GM18499 (cell line): Measurements from ENCODE around the gene MAP3K14.

Source experiments
- ATAC-seq: cut with Tn5 transposase; IDR thresholded peaks from one replicate; pipeline ENCODE4 v1.9.1; 2021; ENCODE audit warnings: moderate number of reproducible peaks; ENCODE audit not compliant: insufficient read depth, unreplicated experiment

Gene MAP3K14

DNA sequence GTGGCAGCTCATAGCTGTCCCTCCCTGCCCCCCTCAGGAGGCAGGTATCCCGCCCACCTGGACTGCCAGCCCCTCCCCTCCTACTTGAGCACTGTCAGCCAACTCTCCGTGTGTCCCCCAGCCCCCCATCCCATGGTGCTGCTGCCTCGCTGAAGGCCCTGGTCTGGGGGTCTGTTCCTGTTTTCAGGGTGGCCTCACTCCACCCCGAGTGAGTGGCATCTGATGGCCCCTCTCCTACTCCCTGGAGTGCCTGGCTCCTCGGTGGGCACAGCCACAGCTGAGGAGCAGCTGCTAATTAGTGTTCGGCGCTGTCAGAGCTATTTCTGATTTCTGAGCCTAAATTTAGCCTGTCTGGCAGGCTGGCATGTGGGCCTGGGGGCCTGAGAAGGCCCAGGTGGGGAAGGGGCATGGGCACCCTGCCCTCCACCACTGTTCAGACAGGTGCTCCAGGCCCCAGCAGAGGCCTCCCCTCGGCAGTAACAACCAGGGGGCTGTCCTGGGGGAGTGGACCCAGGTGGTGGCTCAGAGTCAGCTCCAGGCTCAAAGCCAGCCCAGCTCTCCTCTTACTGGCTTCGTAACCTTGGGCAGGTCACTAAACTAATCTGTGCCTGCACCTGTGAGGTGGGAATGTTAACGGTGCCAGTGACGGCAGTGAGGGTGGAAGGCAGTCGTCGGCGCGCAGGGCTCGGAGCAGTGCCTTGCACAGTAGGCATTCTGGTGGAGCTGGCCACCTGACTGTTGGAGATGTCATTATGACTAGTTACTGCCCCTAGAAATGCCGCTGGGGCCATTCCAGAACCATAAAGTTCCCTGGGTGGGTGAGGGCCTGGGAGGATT, 88.7 kb downstream of the MAP3K14 start:
- ATAC-seq = no peak

GRCh38 chr17:45227101-45227925, 89.5 kb downstream of the MAP3K14 start:
- no peak for ATAC-seq

DNA sequence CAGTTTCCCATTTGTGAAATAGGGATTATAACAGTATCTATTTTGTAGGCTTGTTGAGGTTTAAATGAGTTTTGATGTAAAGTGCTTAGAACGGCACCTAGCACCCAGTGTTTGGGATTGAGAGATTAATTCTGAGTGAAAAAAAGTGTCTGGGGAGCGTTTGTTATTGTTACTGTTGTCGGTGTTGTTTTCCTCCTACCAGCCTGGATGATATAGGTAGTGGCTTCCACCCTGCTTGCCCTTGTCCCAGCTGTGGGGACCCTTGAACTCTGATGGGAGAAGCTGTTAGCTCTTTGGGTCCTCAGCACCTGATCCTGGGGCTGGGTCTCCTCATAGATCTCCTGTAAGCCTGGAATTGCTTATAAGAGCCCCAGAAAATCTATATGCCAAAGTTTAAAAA, 90.2 kb downstream of the MAP3K14 start:
- ATAC-seq = no peak

- ATAC-seq = no peak
These were observed 90.8 kb downstream of the MAP3K14 start for GRCh38 chr17:45225964-45226530.

GRCh38 chr17:45225051-45225700, 91.6 kb downstream of the MAP3K14 start:
- ATAC-seq = no peak

- no peak for ATAC-seq
These were observed 92.2 kb downstream of the MAP3K14 start for GRCh38 chr17:45224671-45225050.

- no peak for ATAC-seq
These were observed 93.0 kb downstream of the MAP3K14 start for GRCh38 chr17:45223539-45224528.

GRCh38 chr17:45222996-45223538, 93.8 kb downstream of the MAP3K14 start:
- ATAC-seq = no peak

GRCh38 chr17:45222289-45222995, 94.4 kb downstream of the MAP3K14 start:
- no peak for ATAC-seq

DNA sequence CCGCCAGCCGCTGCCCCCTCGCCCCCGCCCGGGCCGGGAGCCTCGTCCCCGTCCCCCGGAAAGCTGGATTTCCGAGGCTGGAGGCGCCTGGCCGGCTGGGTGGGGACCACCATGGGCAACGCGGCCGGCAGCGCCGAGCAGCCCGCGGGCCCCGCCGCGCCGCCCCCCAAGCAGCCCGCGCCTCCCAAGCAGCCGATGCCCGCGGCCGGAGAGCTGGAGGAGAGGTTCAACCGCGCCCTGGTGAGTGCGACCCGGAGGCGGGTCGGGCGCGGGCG, 94.9 kb downstream of the MAP3K14 start:
- ATAC-seq = no peak

GRCh38 chr17:45221081-45222013, 95.5 kb downstream of the MAP3K14 start, which contains the start of gene FMNL1:
Gene FMNL1, plus strand, starts transcription at chr17:45221885. Its CDS starts 240 bp downstream, at chr17:45222125.
- no peak for ATAC-seq

DNA sequence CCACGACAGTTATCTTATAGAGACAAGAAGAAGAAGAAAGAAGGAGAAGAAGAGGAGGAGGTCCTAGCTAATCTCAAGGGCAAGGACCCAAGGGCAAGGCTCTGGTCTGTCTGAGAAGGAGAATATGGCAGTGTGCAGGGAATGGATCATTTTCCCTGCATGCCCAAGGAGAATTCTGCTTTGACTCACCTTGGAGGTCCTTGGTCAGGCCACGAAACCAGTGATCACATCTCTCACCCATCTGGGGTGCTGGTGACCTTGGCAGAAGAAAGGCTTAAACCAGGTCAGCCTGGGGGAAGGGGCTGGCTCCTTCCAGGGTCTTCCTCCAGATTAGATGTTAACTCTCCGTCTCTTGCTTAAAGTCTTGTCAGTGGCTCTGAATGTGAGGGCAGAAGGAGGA, 96.7 kb downstream of the MAP3K14 start:
- ATAC-seq = no peak

DNA sequence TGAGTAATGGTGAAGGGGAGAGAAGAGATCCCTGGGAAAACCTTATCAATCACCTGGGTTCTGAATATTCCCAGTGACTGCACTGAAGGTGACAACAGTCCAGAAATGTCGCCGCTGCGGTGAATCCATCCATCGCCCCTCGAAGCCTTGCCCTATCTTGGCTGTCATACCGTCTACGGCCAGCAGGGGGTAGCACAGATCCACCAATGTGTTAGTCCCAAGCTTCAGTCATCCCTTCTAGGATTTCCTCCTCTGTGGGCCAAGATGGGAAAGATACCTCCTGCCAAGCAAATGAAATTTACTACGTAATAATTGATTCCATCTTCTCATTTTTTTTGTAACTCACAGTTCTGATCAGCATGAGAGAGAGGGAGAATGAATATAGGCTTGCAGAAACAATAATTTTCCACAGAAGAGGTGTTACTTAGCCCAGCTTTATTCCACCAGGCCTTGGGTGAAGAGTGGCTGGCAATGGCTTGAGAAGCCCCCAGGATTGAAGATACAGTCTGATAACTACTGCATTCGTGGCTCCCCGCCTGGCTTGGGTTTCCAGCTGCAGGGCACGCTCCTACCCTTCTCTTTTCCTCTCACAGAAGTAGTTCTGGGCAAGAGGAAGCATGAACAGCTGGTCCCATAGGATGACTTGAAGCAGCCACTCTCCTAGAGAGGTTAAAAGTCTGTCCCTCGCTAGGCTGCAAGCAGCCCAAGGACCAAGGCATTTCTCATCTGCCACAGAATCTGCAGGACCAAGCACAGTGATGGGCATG, 97.7 kb downstream of the MAP3K14 start:
- no peak for ATAC-seq
